HG03354 (cell line): Measurements from ENCODE around the gene SST.
"Not testable (repeated sequence)": the region's sequence is repeated elsewhere in the genome, so short reads cannot be mapped to it uniquely, and the experiment has no call there.

Experiments used
- ATAC-seq: cut with Tn5 transposase; IDR thresholded peaks from one replicate; pipeline ENCODE4 v1.9.1; 2021; ENCODE audit warnings: mild to moderate bottlenecking; ENCODE audit not compliant: unreplicated experiment, poor library complexity, severe bottlenecking

Gene SST

GRCh38 chr3:187685948-187686347 lies 15.8 kb upstream of the SST start:
- no peak for ATAC-seq

- ATAC-seq, result no peak
Measured at GRCh38 chr3:187684880-187685279, 14.7 kb upstream of the SST start.

GRCh38 chr3:187684444-187684843 lies 14.2 kb upstream of the SST start:
- no peak for ATAC-seq

- ATAC-seq, result not testable (repeated sequence)
Measured at GRCh38 chr3:187681756-187682155, 11.6 kb upstream of the SST start.

- peak; percentile 89 for ATAC-seq
Measured at GRCh38 chr3:187679638-187680396, 9.6 kb upstream of the SST start.

GRCh38 chr3:187678726-187679268 lies 8.6 kb upstream of the SST start:
- peak; percentile 65 for ATAC-seq

GRCh38 chr3:187677604-187678003 lies 7.4 kb upstream of the SST start:
- ATAC-seq, result no peak

GRCh38 chr3:187673012-187673411 lies 2.8 kb upstream of the SST start:
- ATAC-seq, result no peak

GRCh38 chr3:187667526-187667925 lies 2.7 kb downstream of the SST start:
- ATAC-seq, result no peak

GRCh38 chr3:187665764-187666402 lies 4.3 kb downstream of the SST start:
- no peak for ATAC-seq

- no peak for ATAC-seq
Measured at GRCh38 chr3:187665010-187665409, 5.2 kb downstream of the SST start.

GRCh38 chr3:187662848-187663409 lies 7.3 kb downstream of the SST start:
- ATAC-seq, result no peak

GRCh38 chr3:187661267-187661666 lies 8.9 kb downstream of the SST start:
- no peak for ATAC-seq

- no peak for ATAC-seq
Measured at GRCh38 chr3:187651282-187651681, 18.9 kb downstream of the SST start.

GRCh38 chr3:187648177-187648576 lies 22.0 kb downstream of the SST start:
- peak; percentile 91 for ATAC-seq

- ATAC-seq, result no peak
Measured at GRCh38 chr3:187646906-187647660, 23.1 kb downstream of the SST start.

- ATAC-seq, result not testable (repeated sequence)
Measured at GRCh38 chr3:187645379-187645778, 24.8 kb downstream of the SST start.

- no peak for ATAC-seq
Measured at GRCh38 chr3:187642861-187643260, 27.3 kb downstream of the SST start.

GRCh38 chr3:187641320-187642016 lies 28.7 kb downstream of the SST start:
- ATAC-seq, result no peak
